ENCODE data around the gene RGS7BP. TPM values are rescaled to one million over a fixed set of nuclear protein-coding genes. Genes with fewer than 3 reads are reported as not detected.

RGS7BP gene
- total RNA-seq, 1 donor from 2014 or later: not detected

GRCh38 chr5:64518793-64519192 is 13.0 kb downstream of the RGS7BP start:
- Mint-ChIP-seq H3K4me3 (no peak overlapping the region), H3K27me3 (no peaks in the 10 kb centered on the region), H3K36me3 (ENCODE audit: low read depth) (no peaks in the 10 kb centered on the region), H3K4me1 (peaks cover 2% of the 10 kb centered on the region), H3K9me3 (no peaks in the 10 kb centered on the region), H3K27ac (no peak overlapping the region)
- ATAC-seq (ENCODE audit: low read depth) (no peak), DNase-seq (no peak)
- POLR2A ChIA-PET: no interaction called here
- intact Hi-C loops (cut with micrococcal nuclease): no loop called here
- no peak for TF ChIP-seq CTCF (IDR thresholded peaks at IDR 0.05)
- CTCF ChIA-PET: no interaction called here

GRCh38 chr5:64519263-64519662 is 13.4 kb downstream of the RGS7BP start:
- Mint-ChIP-seq H3K27me3 (no peaks in the 10 kb centered on the region), H3K36me3 (ENCODE audit: low read depth) (no peaks in the 10 kb centered on the region), H3K4me3 (no peak overlapping the region), H3K4me1 (peaks cover 2% of the 10 kb centered on the region), H3K27ac (no peak overlapping the region), H3K9me3 (no peaks in the 10 kb centered on the region)
- no peak for DNase-seq
- ATAC-seq (ENCODE audit: low read depth): no peak
- POLR2A ChIA-PET: no interaction called here
- CTCF ChIA-PET: no interaction called here
- intact Hi-C loops (cut with micrococcal nuclease): no loop called here
- no peak for TF ChIP-seq CTCF (IDR thresholded peaks at IDR 0.05)

- ChIA-PET CTCF (no interaction called here), POLR2A (no interaction called here)
- TF ChIP-seq CTCF (IDR thresholded peaks at IDR 0.05): no peak
- DNase-seq (no peak), ATAC-seq (ENCODE audit: low read depth) (no peak)
- no peak overlapping the region for H3K4me3 Mint-ChIP-seq
- H3K27me3 Mint-ChIP-seq: peaks cover 3% of the 10 kb centered on the region
- intact Hi-C loops (cut with micrococcal nuclease): no loop called here
- H3K27ac Mint-ChIP-seq: no peak overlapping the region
- no peaks in the 10 kb centered on the region for H3K36me3 Mint-ChIP-seq (ENCODE audit: low read depth)
- no peaks in the 10 kb centered on the region for H3K4me1 Mint-ChIP-seq
- no peaks in the 10 kb centered on the region for H3K9me3 Mint-ChIP-seq
These were observed 21.1 kb downstream of the RGS7BP start for GRCh38 chr5:64526734-64527439.

- Mint-ChIP-seq H3K27me3 (peaks cover 1% of the 10 kb centered on the region), H3K4me3 (no peak overlapping the region), H3K4me1 (no peaks in the 10 kb centered on the region), H3K27ac (no peak overlapping the region), H3K9me3 (no peaks in the 10 kb centered on the region), H3K36me3 (ENCODE audit: low read depth) (no peaks in the 10 kb centered on the region)
- intact Hi-C loops (cut with micrococcal nuclease): no loop called here
- CTCF ChIA-PET: no interaction called here
- DNase-seq: no peak
- ATAC-seq (ENCODE audit: low read depth): no peak
- TF ChIP-seq CTCF (IDR thresholded peaks at IDR 0.05): no peak
- POLR2A ChIA-PET: no interaction called here
These were observed 24.3 kb downstream of the RGS7BP start for GRCh38 chr5:64530076-64530475.

GRCh38 chr5:64532212-64532611 is 26.4 kb downstream of the RGS7BP start:
- CTCF ChIA-PET: no interaction called here
- Mint-ChIP-seq H3K4me3 (no peak overlapping the region), H3K27ac (no peak overlapping the region), H3K4me1 (no peaks in the 10 kb centered on the region), H3K36me3 (ENCODE audit: low read depth) (no peaks in the 10 kb centered on the region), H3K27me3 (peaks cover 1% of the 10 kb centered on the region), H3K9me3 (no peaks in the 10 kb centered on the region)
- intact Hi-C loops (cut with micrococcal nuclease): no loop called here
- no peak for ATAC-seq (ENCODE audit: low read depth)
- POLR2A ChIA-PET: no interaction called here
- no peak for TF ChIP-seq CTCF (IDR thresholded peaks at IDR 0.05)
- no peak for DNase-seq
